Endodermal cell (in vitro differentiated cells): Measurements from ENCODE around the gene APBA2. TPM values are rescaled to one million over a fixed set of nuclear protein-coding genes. Genes with fewer than 3 reads are reported as not detected.
A peak's percentile ranks its signal among the peaks of the same experiment; 100 is the strongest.

Experiments
- DNase-seq: peaks from one replicate; pipeline ENCODE4 v3.0.0-alpha.2; 2017
- H3K27ac ChIP-seq: 2 replicates; pipeline ENCODE4 v1.5.1; 2013; ENCODE audit warnings: mild to moderate bottlenecking, low read depth, low read length, moderate library complexity
- H3K27me3 ChIP-seq: 2 replicates; pipeline ENCODE4 v1.6.1; 2013; ENCODE audit warnings: mild to moderate bottlenecking, low read length, moderate library complexity; ENCODE audit not compliant: insufficient read depth, control insufficient read depth, poor library complexity, severe bottlenecking
- H3K36me3 ChIP-seq: 2 replicates; pipeline ENCODE4 v1.7.0; 2013; ENCODE audit warnings: mild to moderate bottlenecking, low read length, moderate library complexity; ENCODE audit not compliant: control insufficient read depth, insufficient read depth
- H3K4me1 ChIP-seq: one replicate; pipeline ENCODE4 v1.7.0; 2013; ENCODE audit warnings: low read length; ENCODE audit not compliant: control insufficient read depth, insufficient read depth
- H3K4me3 ChIP-seq: 2 replicates; pipeline ENCODE4 v1.5.1; 2013; ENCODE audit warnings: mild to moderate bottlenecking, low read length, moderate library complexity
- H3K9ac ChIP-seq: 2 replicates; pipeline ENCODE4 v1.6.1; 2013; ENCODE audit warnings: mild to moderate bottlenecking, low read length, moderate library complexity; ENCODE audit not compliant: poor library complexity, severe bottlenecking; ENCODE audit errors: extremely low read depth
- H3K9me3 ChIP-seq: 2 replicates; pipeline ENCODE4 v1.6.1; 2013; ENCODE audit warnings: mild to moderate bottlenecking, low read length, moderate library complexity; ENCODE audit not compliant: control insufficient read depth
- H3K27ac Mint-ChIP-seq: 2 replicates; pipeline ENCODE4 v1.8.0; 2020; ENCODE audit warnings: mixed read lengths
- H3K27me3 Mint-ChIP-seq: 2 replicates; pipeline ENCODE4 v1.8.0; 2021; ENCODE audit warnings: mild to moderate bottlenecking, mixed read lengths; ENCODE audit not compliant: insufficient read depth
- H3K36me3 Mint-ChIP-seq: 2 replicates; pipeline ENCODE4 v1.8.0; 2020; ENCODE audit warnings: low read depth, mixed read lengths
- H3K4me1 Mint-ChIP-seq: 2 replicates; pipeline ENCODE4 v1.8.0; 2020; ENCODE audit warnings: mixed read lengths
- H3K4me3 Mint-ChIP-seq: 2 replicates; pipeline ENCODE4 v1.8.0; 2020; ENCODE audit warnings: mild to moderate bottlenecking, moderate library complexity, mixed read lengths
- H3K9me3 Mint-ChIP-seq: 2 replicates; pipeline ENCODE4 v1.8.0; 2020; ENCODE audit warnings: mild to moderate bottlenecking, mixed read lengths
- CTCF ChIP-seq: fragments of 200-600 bp; sonication (generic); conservative IDR thresholded peaks from 2 replicates; pipeline ENCODE4 v1.5.0; 2021; ENCODE audit warnings: antibody characterized with exemption, mild to moderate bottlenecking
- WGBS, 2 experiments: methylation state at CpG; one replicate each; pipeline versions ENCODE4 v1.1.5 to v1.1.7; 2013; ENCODE audit warnings: missing lambda C conversion rate in 2 of 2, mixed read lengths in 1 of 2; ENCODE audit not compliant: insufficient coverage in 1 of 2, insufficient read length in 1 of 2; 5-methylcytosine and 5-hydroxymethylcytosine counted together
- total RNA-seq, 2 donors: library from RNA; stranded (reverse); fragmentation: NEBNext Ultra II Directional in 1 of 2; extraction: Animal tissue kit (Norgen Biotek cat#: 25700) in 1 of 2; gene quantifications; 2 replicates in 1 of 2; 3 replicates in 1 of 2; pipeline ENCODE4 v1.2.1, GENCODE V29; 2021

Gene APBA2
- total RNA-seq, 2 donors from 2014 or later, result 27.1 to 27.3 TPM

- no peaks in the 10 kb centered on the region for H3K9me3 Mint-ChIP-seq
- H3K27ac ChIP-seq, result no peak overlapping the region
- no peak overlapping the region for H3K4me3 ChIP-seq
- H3K9ac ChIP-seq, result no peak overlapping the region
- H3K27me3 ChIP-seq, result no peaks in the 10 kb centered on the region
- H3K36me3 Mint-ChIP-seq, result peaks cover 2% of the 10 kb centered on the region
- H3K27ac Mint-ChIP-seq, result no peak overlapping the region
- no peaks in the 10 kb centered on the region for H3K4me1 Mint-ChIP-seq
- H3K9me3 ChIP-seq, result no peaks in the 10 kb centered on the region
- H3K36me3 ChIP-seq, result no peaks in the 10 kb centered on the region
- no peaks in the 10 kb centered on the region for H3K4me1 ChIP-seq
- no peak overlapping the region for H3K4me3 Mint-ChIP-seq
- peak; percentile 13 for DNase-seq
- no peak for TF ChIP-seq CTCF
- no peaks in the 10 kb centered on the region for H3K27me3 Mint-ChIP-seq
- 97 to 100% methylated on average over 6 to 8 of the region's 8 CpGs for WGBS, 2 experiments
Observed at GRCh38 chr15:28956491-28956890, 70.7 kb downstream of the APBA2 start.

GRCh38 chr15:28957606-28958498 is 72.1 kb downstream of the APBA2 start:
- WGBS, 2 experiments, result 93 to 99% methylated on average over 16 to 18 of the region's 18 CpGs
- no peaks in the 10 kb centered on the region for H3K9me3 Mint-ChIP-seq
- no peak overlapping the region for H3K4me3 Mint-ChIP-seq
- Histone ChIP-seq H3K4me3 (no peak overlapping the region), H3K36me3 (no peaks in the 10 kb centered on the region), H3K4me1 (no peaks in the 10 kb centered on the region), H3K27me3 (no peaks in the 10 kb centered on the region), H3K27ac (no peak overlapping the region), H3K9ac (no peak overlapping the region), H3K9me3 (no peaks in the 10 kb centered on the region)
- no peak overlapping the region for H3K27ac Mint-ChIP-seq
- DNase-seq, result peak; percentile 17
- no peaks in the 10 kb centered on the region for H3K27me3 Mint-ChIP-seq
- no peak for TF ChIP-seq CTCF
- peaks cover 2% of the 10 kb centered on the region for H3K36me3 Mint-ChIP-seq
- H3K4me1 Mint-ChIP-seq, result no peaks in the 10 kb centered on the region

GRCh38 chr15:28959326-28959725 is 73.6 kb downstream of the APBA2 start:
- H3K4me3 Mint-ChIP-seq, result no peak overlapping the region
- DNase-seq, result peak; percentile 8
- no peak overlapping the region for H3K4me3 ChIP-seq
- H3K27ac ChIP-seq, result no peak overlapping the region
- H3K4me1 ChIP-seq, result no peaks in the 10 kb centered on the region
- WGBS, 2 experiments, result 94 to 95% methylated on average over 5 to 7 of the region's 7 CpGs
- H3K36me3 ChIP-seq, result no peaks in the 10 kb centered on the region
- peaks cover 2% of the 10 kb centered on the region for H3K36me3 Mint-ChIP-seq
- H3K27me3 ChIP-seq, result no peaks in the 10 kb centered on the region
- H3K9ac ChIP-seq, result no peak overlapping the region
- no peaks in the 10 kb centered on the region for H3K27me3 Mint-ChIP-seq
- no peak for TF ChIP-seq CTCF
- H3K4me1 Mint-ChIP-seq, result no peaks in the 10 kb centered on the region
- H3K9me3 ChIP-seq, result no peaks in the 10 kb centered on the region
- H3K9me3 Mint-ChIP-seq, result no peaks in the 10 kb centered on the region
- H3K27ac Mint-ChIP-seq, result no peak overlapping the region
